Erythroblast (primary cell): ENCODE data around the gene LIM2.

Experiments used
- GATA1 ChIP-seq: IDR thresholded peaks from 2 replicates; pipeline ENCODE4 v1.6.1; 2011; ENCODE audit warnings: low read depth, mild to moderate bottlenecking, control low read depth, low read length, moderate library complexity
- POLR2A ChIP-seq: IDR thresholded peaks from 2 replicates; pipeline ENCODE4 v1.6.1; 2011; ENCODE audit warnings: mild to moderate bottlenecking, low read length

- TF ChIP-seq POLR2A (no peak), GATA1 (no peak)
Observed at GRCh38 chr19:51402117-51402516, 14.3 kb upstream of the LIM2 start.
